Cerebellar nuclear complex (tissue), 1 donor: ENCODE data around the gene PARD3B.

Source experiments
- DNase-seq, 2 experiments: peaks; one replicate each; lab custom pipeline; 2025; lab: John Stamatoyannopoulos, UW

Gene PARD3B

DNA sequence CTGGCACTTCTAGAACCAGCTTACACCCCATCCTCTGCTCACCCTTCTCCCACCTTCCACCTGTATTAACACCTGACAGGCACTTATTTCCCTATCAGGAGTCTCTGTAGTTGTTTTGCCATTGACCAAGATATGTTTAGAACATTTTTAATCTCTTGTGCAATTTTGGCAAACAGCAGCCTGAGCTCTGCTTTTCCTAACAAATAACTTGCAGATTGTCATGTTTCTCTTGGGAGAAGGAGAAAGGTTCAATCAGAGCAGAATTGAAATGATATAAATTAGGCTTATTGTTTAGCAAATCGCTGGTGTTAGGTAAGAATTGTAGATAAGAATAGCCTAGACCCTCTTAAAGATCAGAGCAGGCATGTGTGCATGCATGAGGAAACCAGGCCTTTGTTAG is 225.5 kb downstream of the PARD3B start:
- DNase-seq = no peak

DNA sequence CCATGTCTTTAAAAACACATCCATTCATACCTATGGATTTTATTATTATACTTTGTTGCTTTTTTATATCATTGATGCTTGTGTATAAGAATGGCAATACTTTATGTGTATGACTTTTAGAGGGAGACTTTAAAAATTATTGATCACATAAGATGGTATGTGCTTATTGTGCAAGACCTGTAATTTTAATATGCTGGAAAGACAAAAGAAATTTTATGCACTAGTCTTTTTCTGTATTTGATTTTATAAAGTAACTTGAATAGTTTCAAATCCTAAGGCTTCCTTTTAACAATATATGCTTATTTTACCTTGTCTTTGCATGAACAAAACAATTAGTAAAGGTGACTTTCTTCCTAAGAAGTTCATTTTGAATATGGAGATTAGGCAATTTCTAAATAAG is 226.4 kb downstream of the PARD3B start:
- no peak for DNase-seq

DNA sequence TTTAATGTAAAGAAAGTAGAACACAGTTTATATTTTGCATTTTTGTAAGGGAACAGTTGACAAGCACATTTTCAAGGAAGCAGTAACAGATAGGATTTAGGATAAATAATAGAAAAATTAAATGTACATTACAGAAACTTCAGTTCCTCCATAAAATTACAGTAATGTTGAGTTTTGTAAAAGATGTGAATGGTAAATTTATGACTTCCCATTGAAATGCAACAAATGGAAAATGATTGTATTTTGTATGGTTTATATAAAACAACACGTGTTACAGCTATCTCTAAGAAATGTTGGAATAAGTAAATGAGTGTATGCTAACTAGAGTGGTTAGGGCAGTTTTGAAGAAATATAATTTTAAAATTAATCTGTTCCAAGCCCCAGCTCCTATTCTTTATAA is 227.3 kb downstream of the PARD3B start:
- DNase-seq = no peak

DNA sequence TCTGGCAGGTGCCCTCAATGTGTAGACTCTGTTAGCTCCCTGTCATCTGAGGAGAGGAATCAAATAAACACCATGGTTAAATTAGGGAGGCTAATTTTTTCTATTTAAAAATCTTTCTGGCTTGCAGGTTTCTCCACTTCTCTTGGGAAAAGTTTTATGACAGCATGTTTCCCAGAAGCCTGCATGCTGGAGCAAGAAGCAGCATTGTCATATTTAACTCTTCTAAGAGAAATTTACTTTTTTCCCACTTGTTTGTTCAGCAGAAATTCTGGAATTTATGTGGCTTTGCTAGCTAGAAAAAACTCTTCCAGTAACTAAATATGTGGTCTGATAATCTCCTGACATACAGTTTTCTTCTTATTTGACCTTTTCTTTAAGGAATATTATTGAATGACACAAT is 230.5 kb downstream of the PARD3B start:
- DNase-seq = no peak

DNA sequence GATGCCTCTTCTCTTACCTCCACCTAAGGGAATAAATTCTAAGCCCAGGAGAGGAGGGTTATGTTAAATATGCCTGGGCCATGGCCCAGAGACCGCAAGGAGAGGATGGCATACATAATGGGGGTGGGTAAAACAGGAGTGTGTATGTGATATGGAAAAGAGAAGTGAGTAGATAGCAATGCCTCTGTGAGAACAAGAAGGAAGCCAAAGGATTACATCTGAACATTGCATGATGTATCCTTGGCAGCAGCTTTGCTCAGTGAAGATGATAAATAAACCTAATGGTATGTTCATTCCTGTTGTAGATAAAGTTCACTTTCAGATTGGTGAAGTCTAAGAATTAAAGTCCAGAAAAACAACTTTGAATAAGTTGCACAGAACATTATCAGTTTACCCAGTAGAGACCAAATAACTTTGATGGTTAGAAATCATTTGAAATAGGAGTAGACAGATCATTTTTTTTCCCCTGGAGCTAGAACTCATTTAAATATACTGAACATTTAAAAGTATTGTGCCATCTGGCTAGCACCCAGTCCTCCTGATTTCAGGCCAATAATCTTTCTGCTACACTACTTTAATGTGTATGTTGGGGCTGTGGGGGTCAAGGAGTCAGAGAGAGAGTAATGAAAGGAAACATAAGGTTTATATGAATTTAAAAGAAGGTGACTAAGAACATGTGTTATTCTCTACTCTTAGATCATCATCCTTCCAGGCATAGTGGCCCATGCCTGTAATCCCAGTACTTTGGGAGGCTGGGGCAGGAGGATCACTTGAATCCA is 231.7 kb downstream of the PARD3B start:
- no peak for DNase-seq

DNA sequence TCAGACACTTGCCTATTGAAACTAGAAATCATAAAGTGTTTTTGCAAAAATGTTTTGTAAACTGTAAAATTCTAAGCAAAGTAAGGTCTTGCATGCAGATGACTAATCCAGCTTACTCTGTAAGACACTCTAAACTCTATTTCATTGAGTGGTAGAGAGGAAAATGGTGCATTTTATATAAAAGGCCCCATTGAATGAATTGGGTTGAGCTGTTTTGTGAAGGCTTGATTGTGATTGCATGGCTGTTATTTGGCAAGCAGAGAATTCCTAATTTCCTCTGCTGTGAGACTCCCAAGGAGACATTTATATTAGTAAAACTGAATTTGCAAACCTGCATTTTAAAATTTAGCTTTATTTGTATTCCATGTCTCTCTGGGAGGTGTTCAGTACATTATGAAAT is 234.5 kb downstream of the PARD3B start:
- no peak for DNase-seq

DNA sequence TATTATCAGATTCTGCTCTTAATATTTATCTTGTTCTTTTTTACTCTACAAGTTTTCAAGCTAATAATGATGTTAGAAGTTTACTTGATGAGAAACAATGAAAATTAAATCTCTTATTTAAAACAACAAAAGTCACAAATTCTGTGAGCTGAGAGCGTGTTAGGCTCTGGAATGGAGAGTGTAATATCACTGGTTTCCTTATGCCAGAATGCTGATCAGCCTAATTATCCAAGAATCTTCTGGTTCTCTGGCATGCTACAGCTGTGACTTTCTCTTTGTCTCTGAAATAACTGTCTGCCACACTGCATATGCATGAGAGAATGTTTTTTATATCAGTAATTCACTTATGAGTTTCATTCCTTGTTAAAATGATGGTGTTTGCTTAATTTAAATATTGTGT is 236.7 kb downstream of the PARD3B start:
- DNase-seq = no peak

DNA sequence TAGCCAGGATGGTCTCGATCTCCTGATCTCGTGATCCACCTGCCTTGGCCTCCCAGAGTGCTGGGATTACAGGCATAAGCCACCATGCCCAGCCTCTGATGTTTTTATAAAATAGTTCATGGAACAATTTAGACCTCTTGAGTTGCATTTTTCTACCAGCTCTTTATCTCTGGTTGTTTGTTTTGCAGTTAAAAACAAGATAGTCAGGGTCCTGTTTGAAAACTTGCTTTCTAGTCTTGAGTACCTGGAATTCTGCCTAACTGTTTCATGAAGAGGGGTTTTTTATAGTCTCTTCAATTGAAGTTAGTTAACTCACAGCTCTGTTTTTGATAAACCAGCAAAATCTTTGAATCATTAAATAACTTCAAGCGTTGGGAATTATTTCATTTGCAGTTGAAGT is 244.8 kb downstream of the PARD3B start:
- DNase-seq = no peak

DNA sequence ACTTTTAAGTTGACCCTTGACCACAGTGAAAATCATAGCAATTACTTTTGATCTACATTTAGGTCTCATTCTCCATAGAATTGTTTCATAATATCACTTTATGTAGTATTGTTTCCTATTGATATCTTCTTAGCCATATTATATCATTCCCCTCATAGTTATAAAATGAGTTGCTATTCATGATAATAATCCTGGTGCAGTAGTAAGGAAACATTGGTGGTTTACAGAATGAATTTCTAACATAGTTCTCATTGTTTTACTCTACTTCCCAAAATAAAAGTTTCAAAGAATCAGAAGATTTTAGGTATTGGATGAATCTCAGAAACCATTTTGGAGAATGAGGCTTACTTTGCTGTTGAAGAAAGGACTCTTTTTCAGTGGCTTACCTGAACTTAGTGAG is 246.0 kb downstream of the PARD3B start:
- DNase-seq = no peak

DNA sequence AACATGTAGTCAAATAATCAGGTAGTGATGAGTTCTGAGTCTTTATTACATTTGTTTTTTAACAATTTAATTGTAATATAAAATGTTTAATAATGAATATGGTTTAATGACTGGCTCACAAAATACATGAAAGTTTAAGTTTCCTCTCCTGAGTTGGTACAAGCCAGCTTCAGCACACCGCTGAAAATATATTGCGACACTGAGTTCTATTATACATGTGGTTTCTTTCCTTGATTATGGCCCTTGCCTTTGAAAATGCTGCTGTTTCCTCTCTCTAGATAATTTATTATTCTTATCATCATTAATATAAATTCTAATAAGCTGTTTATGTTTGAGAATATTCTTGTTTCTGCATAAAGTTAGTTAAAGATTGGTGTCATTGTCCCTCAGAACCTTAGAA is 249.3 kb downstream of the PARD3B start:
- DNase-seq = no peak

DNA sequence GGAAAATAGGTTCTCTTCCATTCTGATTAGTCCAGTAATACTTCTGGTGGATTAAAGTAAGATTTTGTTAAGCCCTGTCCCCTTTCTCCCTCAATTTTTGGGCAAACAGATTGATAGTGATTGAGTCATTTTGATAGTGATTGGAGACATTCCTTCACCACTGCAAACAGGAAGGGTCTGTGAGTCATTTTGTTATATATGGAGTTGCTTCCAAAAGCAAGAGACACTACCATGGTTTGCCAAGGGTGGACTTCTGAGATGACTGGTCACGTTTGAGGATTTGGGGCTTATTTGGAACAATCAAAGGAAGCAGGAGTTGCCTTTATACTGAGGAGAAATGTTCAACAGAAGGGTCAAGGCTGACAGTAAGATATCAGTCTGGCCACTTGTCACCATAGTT is 249.9 kb downstream of the PARD3B start:
- no peak for DNase-seq

DNA sequence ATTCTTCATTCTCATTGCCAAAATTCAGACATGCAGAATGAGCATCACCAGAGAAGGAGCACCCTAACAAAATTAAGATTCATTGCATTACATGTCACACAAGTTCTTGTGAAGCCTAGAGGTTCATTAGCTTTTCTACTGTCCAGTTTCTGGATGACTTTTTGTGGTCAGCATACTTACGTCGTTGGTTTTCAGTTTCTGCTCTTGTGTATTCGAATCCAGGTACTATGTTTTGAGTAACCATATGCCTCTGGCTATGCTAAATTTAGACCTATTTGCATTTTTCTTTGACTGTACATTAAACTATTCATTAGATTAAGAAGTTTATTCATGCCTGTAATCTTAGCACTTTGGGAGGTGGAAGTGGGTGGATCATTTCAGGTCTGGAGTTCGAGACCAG is 251.3 kb downstream of the PARD3B start:
- DNase-seq = no peak

DNA sequence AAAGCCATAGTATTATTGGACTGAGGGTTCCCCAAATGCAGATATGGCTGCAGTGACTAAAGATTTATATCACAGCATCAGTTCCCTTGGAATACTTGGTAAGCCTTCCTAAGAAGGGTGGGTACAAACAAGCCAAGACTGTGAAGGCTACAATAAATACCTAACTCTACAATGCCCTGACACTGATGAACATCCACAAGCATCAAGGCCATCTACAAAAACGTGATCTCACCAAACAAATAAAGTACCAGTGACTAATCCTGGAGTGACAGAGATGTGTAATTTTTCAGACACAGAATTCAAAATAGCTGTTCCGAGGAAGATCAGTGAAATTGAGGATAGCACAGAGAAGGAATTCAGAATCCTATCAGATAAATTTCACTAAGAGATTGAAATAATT is 254.5 kb downstream of the PARD3B start:
- no peak for DNase-seq

DNA sequence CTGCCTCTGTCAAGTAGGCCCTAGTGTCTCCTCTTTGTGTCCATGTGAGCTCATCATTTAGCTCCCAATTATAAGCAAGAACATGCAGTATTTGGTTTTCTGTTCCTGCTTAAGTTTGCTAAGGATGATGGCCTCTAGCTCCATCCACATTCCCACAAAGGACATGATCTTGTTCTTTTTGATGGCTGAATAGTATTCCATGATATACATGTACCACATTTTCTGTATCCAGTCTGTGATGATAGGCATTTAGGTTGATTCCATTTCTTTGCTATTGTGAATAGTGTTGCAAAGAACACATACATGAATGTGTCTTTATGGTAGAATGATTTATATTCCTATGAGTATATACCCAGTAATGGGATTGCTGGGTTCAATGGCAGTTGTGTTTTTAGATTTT is 263.2 kb downstream of the PARD3B start:
- no peak for DNase-seq

DNA sequence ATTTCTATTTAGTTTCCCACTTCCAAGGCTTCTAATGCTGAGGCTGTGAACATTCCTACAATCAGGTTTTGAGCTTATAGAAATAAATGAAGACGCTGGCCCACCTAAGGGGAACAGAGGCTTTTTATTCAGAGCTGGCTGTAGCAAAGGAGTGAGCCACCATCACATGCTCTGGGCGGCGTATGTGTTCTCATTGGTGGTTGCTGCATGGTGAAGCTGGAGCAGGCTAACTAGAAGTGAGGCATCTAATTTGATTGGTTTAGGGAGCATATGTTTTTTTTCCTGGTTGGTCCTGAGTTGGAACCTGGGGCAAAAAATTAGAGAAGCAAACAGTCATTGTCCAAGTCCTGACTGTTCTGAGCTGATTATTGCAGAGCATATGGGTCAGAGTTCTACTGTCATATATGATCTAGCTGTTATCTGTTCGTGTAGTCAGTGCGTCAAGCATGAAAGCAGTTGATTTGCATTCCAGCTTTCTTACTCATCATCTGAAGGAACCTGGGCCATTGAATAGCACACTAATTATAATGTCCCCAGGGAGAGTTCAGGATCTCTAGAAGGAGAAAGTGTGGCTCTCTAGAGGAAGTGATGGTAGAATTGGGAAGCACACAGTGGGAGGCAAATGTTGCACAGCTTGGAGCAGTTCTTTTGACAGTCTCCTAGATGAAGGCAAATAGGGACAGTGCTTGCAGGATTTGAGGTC is 279.6 kb downstream of the PARD3B start:
- no peak for DNase-seq

DNA sequence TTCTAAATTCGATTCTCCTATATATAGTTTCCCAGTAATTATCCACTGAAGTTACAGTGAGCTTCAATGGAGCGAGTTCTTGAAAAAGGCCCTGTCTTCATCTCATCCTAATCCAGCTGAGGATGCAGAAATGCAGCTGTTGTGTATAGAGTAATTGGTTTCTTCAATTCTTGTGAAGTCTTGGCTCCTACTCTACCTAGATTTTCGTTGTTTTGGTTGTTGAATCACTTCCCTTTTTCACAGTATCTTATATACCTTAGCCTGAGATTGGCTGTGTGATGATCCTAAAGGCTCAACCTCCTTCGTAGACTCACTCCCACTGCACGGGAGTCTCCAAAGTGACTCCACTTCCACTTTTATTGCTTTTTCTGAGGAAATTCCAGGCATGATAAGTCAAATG is 280.4 kb downstream of the PARD3B start:
- DNase-seq = no peak

DNA sequence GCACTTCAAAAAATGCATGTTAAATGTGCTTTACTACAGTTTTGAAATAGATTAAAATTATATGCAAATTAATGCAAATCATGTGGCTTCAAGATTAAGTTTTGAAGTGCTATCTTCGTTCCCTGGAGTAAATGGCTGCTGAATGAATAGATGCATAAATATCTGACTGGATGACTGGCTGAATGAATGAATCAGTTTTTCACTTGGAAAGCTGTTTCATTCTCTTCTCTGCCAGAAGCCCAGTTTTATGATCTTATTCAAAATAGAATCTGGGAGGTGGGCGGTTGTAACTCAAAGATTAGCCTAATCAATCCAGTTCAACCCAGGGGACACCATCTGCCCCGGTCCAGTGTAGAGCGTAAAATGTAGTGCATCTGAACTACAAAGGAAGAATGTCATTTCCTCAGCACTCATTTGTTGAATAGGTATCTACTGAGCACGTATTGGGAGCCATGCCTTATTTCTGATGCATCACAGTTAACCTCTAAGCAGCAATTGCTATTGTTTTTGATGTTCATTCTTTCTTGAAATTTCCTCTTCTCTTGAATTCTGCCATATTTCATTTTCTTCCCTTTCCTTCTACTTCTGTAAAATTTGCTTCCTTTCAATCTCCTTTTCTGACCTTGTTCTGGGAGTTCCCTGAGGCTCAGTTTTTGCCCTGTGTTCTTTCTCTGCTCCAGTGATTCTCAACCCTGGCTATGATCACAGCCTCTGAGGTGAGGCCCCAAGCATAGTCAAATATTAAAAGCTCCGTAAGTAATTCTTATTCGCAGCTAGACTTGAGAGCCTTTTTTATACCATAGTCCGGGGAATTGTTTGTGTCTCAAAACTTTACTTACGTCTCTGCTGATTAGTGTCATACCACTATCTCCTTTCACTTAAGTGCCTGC is 282.7 kb downstream of the PARD3B start:
- no peak for DNase-seq

DNA sequence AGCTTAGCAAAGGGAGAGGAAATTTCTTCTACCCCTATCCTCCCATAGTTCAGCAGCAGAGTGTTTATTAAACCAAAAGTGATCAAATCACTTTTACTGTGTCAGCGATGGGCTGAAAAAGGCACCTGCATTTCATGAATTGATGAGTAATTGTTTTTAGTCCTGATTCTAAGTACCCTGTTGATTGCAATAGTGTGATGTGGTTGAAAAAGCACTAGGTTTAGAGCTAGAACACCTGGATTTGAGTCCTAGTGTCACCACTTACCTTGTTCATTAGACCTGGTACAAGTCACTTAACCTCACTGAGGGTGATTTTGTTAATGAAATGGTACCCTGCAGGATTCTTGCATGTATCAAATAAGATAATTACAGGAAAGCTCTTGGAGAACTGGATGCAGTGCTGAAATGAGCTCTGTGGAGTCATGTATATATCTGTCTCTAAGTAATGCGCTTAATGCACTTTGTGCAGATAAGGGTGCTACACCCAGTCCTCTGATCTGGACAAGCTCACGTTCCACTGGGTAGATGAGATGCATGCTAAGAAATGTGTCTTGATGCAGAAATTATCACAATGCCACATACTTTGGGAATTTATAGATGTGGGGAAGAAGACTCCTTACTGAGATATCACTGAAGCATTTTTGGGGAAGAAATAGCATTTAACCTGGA is 289.6 kb downstream of the PARD3B start:
- DNase-seq = no peak

DNA sequence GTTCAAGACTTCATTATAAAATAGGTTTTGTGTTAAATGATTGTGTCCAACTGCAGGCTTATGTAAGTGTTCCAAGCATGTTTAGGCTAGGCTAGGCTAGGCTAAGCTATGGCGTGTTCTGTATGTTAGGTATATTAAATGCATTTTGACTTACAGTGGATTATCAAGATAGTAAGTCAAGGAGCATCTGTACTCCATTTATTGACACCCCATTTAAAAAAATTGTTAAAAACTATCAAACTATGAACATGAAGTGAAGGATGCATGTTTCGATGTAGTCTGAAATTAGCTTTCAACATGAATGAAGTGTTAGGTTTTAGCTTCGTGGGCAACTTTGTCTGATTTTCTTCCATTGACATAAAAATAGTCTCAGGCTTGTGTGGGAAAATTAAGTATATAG is 290.5 kb downstream of the PARD3B start:
- DNase-seq = no peak

DNA sequence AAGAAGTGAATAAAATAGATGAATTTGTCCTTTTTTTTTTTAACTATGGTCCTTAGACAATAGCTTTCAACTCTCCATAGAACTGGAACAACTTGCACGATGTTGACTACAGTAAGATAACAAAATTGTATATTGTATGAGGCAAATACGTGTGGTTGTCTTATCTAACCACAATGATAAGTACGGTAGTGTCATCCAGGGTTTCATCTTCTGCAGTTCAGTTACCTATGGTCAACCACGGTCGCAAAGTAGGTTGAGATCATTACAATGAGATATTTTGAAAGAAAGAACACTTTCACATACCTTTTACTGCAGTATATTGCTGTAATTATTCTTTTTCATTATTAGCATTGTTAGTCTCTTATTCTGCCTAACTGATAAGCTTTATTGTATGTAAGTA is 295.2 kb downstream of the PARD3B start:
- DNase-seq = no peak

DNA sequence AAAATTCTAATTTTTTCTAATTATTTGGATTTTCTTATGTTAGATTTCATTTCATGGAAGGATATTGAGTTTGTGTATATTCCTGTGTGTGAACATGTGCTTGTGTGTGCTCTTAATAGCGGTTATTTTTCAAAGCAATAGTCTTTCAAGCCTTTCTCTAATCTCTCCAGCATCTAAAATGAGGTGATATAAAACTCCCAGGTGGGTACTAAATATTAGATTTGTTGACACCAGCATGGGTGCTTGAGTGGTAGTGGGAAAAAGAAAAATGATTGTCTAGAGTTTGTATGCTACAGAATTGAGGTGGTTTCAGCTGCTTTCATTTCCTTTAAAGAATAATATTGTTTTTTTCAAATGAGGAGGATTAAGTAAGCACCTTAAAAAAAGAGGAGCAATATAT is 296.8 kb downstream of the PARD3B start:
- DNase-seq = no peak
